ENCODE measurements around the gene ZBTB2. TPM values are rescaled to one million over a fixed set of nuclear protein-coding genes. Genes with fewer than 3 reads are reported as not detected.

Gene ZBTB2
- 11.9 TPM for polyA plus RNA-seq (2012; ENCODE audit: low read depth, missing spikeins)

- peak; percentile 76 for FAIRE-seq
- TF ChIP-seq POU2F2 (IDR thresholded peaks at IDR 0.05; ENCODE audit: low read depth, low read length), result no peak; the same call in 1 of the 2 replicates
- TF ChIP-seq PAX5 (IDR thresholded peaks at IDR 0.05; ENCODE audit: insufficient read depth, low read length, severe bottlenecking), result no peak
- TF ChIP-seq SPI1 (IDR thresholded peaks at IDR 0.05; ENCODE audit: low read depth, low read length), result no peak
- TF ChIP-seq POLR2A (IDR thresholded peaks at IDR 0.05; ENCODE audit: low read depth, low read length), result peak; percentile 54
- TF ChIP-seq TAF1 (IDR thresholded peaks at IDR 0.05; ENCODE audit: low read depth, low read length), result no peak
- TF ChIP-seq POLR2AphosphoS5 (IDR thresholded peaks at IDR 0.05; ENCODE audit: low read depth, low read length), result peak; percentile 59
These were observed at the start of gene ZBTB2 for GRCh38 chr6:151391471-151392413. Gene ZBTB2 (minus strand): TSS chr6:151391559. CDS start chr6:151373637, 17,922 bp downstream.

GRCh38 chr6:151440930-151441329, 49.6 kb upstream of the ZBTB2 start:
- no peak for TF ChIP-seq TAF1 (IDR thresholded peaks at IDR 0.05; ENCODE audit: low read depth, low read length)
- no peak for TF ChIP-seq POLR2AphosphoS5 (IDR thresholded peaks at IDR 0.05; ENCODE audit: low read depth, low read length)
- TF ChIP-seq PAX5 (IDR thresholded peaks at IDR 0.05; ENCODE audit: insufficient read depth, low read length, severe bottlenecking), result no peak
- TF ChIP-seq POLR2A (IDR thresholded peaks at IDR 0.05; ENCODE audit: low read depth, low read length), result no peak
- no peak for TF ChIP-seq POU2F2 (IDR thresholded peaks at IDR 0.05; ENCODE audit: low read depth, low read length)
- no peak for TF ChIP-seq SPI1 (IDR thresholded peaks at IDR 0.05; ENCODE audit: low read depth, low read length)
- FAIRE-seq (no peak), DNase-seq (ENCODE audit: insufficient read length, low spot score) (no peak)

More at GRCh38 chr6:151391471-151392413, at the start of gene ZBTB2:
- DNase-seq (ENCODE audit: insufficient read length, low spot score), result peak; percentile 42

- FAIRE-seq (no peak), DNase-seq (ENCODE audit: insufficient read length, low spot score) (no peak)
- TF ChIP-seq SPI1 (IDR thresholded peaks at IDR 0.05; ENCODE audit: low read depth, low read length) (no peak), POLR2A (IDR thresholded peaks at IDR 0.05; ENCODE audit: low read depth, low read length) (no peak), POU2F2 (IDR thresholded peaks at IDR 0.05; ENCODE audit: low read depth, low read length) (no peak), TAF1 (IDR thresholded peaks at IDR 0.05; ENCODE audit: low read depth, low read length) (no peak), POLR2AphosphoS5 (IDR thresholded peaks at IDR 0.05; ENCODE audit: low read depth, low read length) (no peak), PAX5 (IDR thresholded peaks at IDR 0.05; ENCODE audit: insufficient read depth, low read length, severe bottlenecking) (no peak)
These were observed 49.1 kb upstream of the ZBTB2 start for GRCh38 chr6:151440498-151440897.

- no peak for TF ChIP-seq PAX5 (IDR thresholded peaks at IDR 0.05; ENCODE audit: insufficient read depth, low read length, severe bottlenecking)
- no peak for TF ChIP-seq TAF1 (IDR thresholded peaks at IDR 0.05; ENCODE audit: low read depth, low read length)
- TF ChIP-seq SPI1 (IDR thresholded peaks at IDR 0.05; ENCODE audit: low read depth, low read length), result no peak
- TF ChIP-seq POLR2A (IDR thresholded peaks at IDR 0.05; ENCODE audit: low read depth, low read length), result no peak
- no peak for TF ChIP-seq POLR2AphosphoS5 (IDR thresholded peaks at IDR 0.05; ENCODE audit: low read depth, low read length)
- TF ChIP-seq POU2F2 (IDR thresholded peaks at IDR 0.05; ENCODE audit: low read depth, low read length), result no peak
- DNase-seq (ENCODE audit: insufficient read length, low spot score) (no peak), FAIRE-seq (no peak)
These were observed 46.0 kb upstream of the ZBTB2 start for GRCh38 chr6:151437401-151437800.

- FAIRE-seq (no peak), DNase-seq (ENCODE audit: insufficient read length, low spot score) (no peak)
- TF ChIP-seq PAX5 (IDR thresholded peaks at IDR 0.05; ENCODE audit: insufficient read depth, low read length, severe bottlenecking) (no peak), TAF1 (IDR thresholded peaks at IDR 0.05; ENCODE audit: low read depth, low read length) (no peak), POLR2AphosphoS5 (IDR thresholded peaks at IDR 0.05; ENCODE audit: low read depth, low read length) (no peak), SPI1 (IDR thresholded peaks at IDR 0.05; ENCODE audit: low read depth, low read length) (no peak), POLR2A (IDR thresholded peaks at IDR 0.05; ENCODE audit: low read depth, low read length) (no peak), POU2F2 (IDR thresholded peaks at IDR 0.05; ENCODE audit: low read depth, low read length) (no peak)
These were observed 45.4 kb upstream of the ZBTB2 start for GRCh38 chr6:151436802-151437201.

GRCh38 chr6:151436300-151436699, 44.9 kb upstream of the ZBTB2 start:
- DNase-seq (ENCODE audit: insufficient read length, low spot score), result no peak
- no peak for TF ChIP-seq POLR2A (IDR thresholded peaks at IDR 0.05; ENCODE audit: low read depth, low read length)
- TF ChIP-seq TAF1 (IDR thresholded peaks at IDR 0.05; ENCODE audit: low read depth, low read length), result no peak
- TF ChIP-seq SPI1 (IDR thresholded peaks at IDR 0.05; ENCODE audit: low read depth, low read length), result no peak
- TF ChIP-seq POLR2AphosphoS5 (IDR thresholded peaks at IDR 0.05; ENCODE audit: low read depth, low read length), result no peak
- no peak for TF ChIP-seq PAX5 (IDR thresholded peaks at IDR 0.05; ENCODE audit: insufficient read depth, low read length, severe bottlenecking)
- TF ChIP-seq POU2F2 (IDR thresholded peaks at IDR 0.05; ENCODE audit: low read depth, low read length), result no peak
- no peak for FAIRE-seq

GRCh38 chr6:151434369-151434768, 43.0 kb upstream of the ZBTB2 start:
- DNase-seq (ENCODE audit: insufficient read length, low spot score) (no peak), FAIRE-seq (peak; percentile 20)
- TF ChIP-seq TAF1 (IDR thresholded peaks at IDR 0.05; ENCODE audit: low read depth, low read length) (no peak), POLR2A (IDR thresholded peaks at IDR 0.05; ENCODE audit: low read depth, low read length) (no peak)

- FAIRE-seq (no peak), DNase-seq (ENCODE audit: insufficient read length, low spot score) (no peak)
- TF ChIP-seq SPI1 (IDR thresholded peaks at IDR 0.05; ENCODE audit: low read depth, low read length) (no peak), POLR2A (IDR thresholded peaks at IDR 0.05; ENCODE audit: low read depth, low read length) (no peak), POLR2AphosphoS5 (IDR thresholded peaks at IDR 0.05; ENCODE audit: low read depth, low read length) (no peak), POU2F2 (IDR thresholded peaks at IDR 0.05; ENCODE audit: low read depth, low read length) (no peak), TAF1 (IDR thresholded peaks at IDR 0.05; ENCODE audit: low read depth, low read length) (no peak), PAX5 (IDR thresholded peaks at IDR 0.05; ENCODE audit: insufficient read depth, low read length, severe bottlenecking) (no peak)
These were observed 41.3 kb upstream of the ZBTB2 start for GRCh38 chr6:151432651-151433050.

GRCh38 chr6:151431337-151431736, 40.0 kb upstream of the ZBTB2 start:
- no peak for DNase-seq (ENCODE audit: insufficient read length, low spot score)
- no peak for FAIRE-seq
- TF ChIP-seq POLR2A (IDR thresholded peaks at IDR 0.05; ENCODE audit: low read depth, low read length), result no peak
- TF ChIP-seq POU2F2 (IDR thresholded peaks at IDR 0.05; ENCODE audit: low read depth, low read length), result no peak
- no peak for TF ChIP-seq TAF1 (IDR thresholded peaks at IDR 0.05; ENCODE audit: low read depth, low read length)

All from GM12891 (cell line).